Uterus (tissue), 4 donors: ENCODE data around the gene IL16. TPM values are rescaled to one million over a fixed set of nuclear protein-coding genes. Genes with fewer than 3 reads are reported as not detected.

Experiments used
- DNase-seq, 2 donors: peaks; one replicate each; pipeline ENCODE4 v3.0.0-alpha.2; 2019 to 2020
- H3K27ac ChIP-seq, 2 donors: fragments of 200-600 bp; sonication (generic); 1 replicate in 1 of 2; 2 replicates in 1 of 2; pipeline ENCODE4 v1.5.1; 2016 to 2018
- H3K27me3 ChIP-seq, 2 donors: fragments of 200-600 bp; sonication (generic); one replicate each; pipeline ENCODE4 v1.5.1; 2018 to 2019; ENCODE audit warnings: control low read depth in 1 of 2
- H3K36me3 ChIP-seq, 2 donors: fragments of 200-600 bp; sonication (generic); one replicate each; pipeline ENCODE4 v1.5.1; 2019; ENCODE audit warnings: control low read depth in 1 of 2
- H3K4me1 ChIP-seq, 2 donors: fragments of 200-600 bp; sonication (generic); one replicate each; pipeline ENCODE4 v1.5.1; 2018 to 2019; ENCODE audit warnings: control low read depth in 1 of 2
- H3K4me3 ChIP-seq, 2 donors: fragments of 200-600 bp; sonication (generic); 1 replicate in 1 of 2; 2 replicates in 1 of 2; pipeline ENCODE4 v1.5.1; 2018 to 2019; ENCODE audit warnings: mild to moderate bottlenecking in 1 of 2
- H3K9me3 ChIP-seq, 2 donors: fragments of 200-600 bp; sonication (generic); one replicate each; pipeline ENCODE4 v1.5.1; 2019; ENCODE audit warnings: control low read depth in 1 of 2
- POLR2A ChIP-seq, 2 donors: fragments of 450-650 bp; IDR thresholded peaks; one replicate each; pipeline ENCODE4 v1.6.1; 2016; ENCODE audit warnings: antibody characterized with exemption in 2 of 2, mild to moderate bottlenecking in 1 of 2, moderate library complexity in 1 of 2
- intact Hi-C: fragments of 100-400 bp; cut with DNase I; formaldehyde crosslinking; loops from one replicate; pipeline ENCODE4 v1.15.1; 2023; ENCODE audit warnings: low total_unique reads
- total RNA-seq, 4 donors: library from RNA; depleted of rRNA in 3 of 4; stranded (reverse); fragments of >200 nt in 3 of 4; gene quantifications; one replicate each; pipeline versions ENCODE4 v1.1.0 to v1.2.4, GENCODE V29; 2014 to 2023
- TF ChIP-seq, protein P1 (sequence below), 4 experiments: fragments of 200-600 bp in 2 of 4; fragments of 450-650 bp in 2 of 4; sonication (generic) in 2 of 4; IDR thresholded peaks; one replicate each; pipeline ENCODE4 v1.5.1; 2016 to 2019; ENCODE audit warnings: antibody characterized with exemption in 4 of 4, mild to moderate bottlenecking in 2 of 4, moderate library complexity in 1 of 4
- donor health status: DM: yes; HTN: yes; CAD: no.

The IL16 gene
- total RNA-seq, 4 donors from 2014 or later: 16.6 to 69.2 (median 23.1) TPM

DNA sequence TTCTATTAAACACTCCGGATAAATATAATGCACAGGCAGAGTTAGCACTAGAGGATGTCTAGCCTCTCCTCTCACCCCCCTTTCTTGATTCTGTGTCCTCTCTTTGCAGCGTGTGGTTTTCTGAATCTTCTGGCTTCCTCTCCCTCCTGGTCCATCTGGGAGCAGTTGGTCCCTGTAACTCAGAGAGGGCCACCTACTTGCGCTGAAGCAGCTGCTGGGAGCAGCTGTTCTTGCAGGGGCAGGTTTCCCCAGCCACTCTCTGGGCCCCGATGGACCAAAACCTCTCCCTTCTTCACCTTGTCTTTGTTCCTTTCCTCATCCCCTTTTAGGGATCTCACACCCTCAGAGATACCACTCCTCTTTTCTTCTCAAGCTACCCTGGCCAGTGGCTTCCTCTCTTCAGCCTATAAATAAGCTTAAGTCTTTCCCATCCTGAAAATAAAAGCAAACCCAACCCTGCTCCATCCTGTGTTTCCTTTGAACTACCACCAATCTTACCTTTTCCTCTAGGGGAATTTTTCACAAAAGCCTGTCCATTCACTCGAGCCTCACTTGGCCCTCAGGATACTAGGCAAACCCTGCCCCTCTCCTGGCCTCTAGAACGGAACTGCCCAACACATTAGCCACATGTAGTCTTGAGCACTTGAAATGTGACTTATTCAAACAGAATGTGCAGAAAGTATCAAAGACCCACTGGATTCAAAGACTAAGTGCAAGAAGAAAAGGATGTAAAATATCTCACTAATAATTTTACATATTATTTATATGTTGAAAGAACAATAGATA, 67.6 kb downstream of the IL16 start:
- no peaks in the 10 kb centered on the region for H3K9me3 ChIP-seq
- intact Hi-C loops: loop anchor here (10.0 kb wide), 2 partner anchors 109 to 159 kb away; no protein-coding TSS in a partner anchor
- no peak for DNase-seq
- H3K27me3 ChIP-seq: no peaks in the 10 kb centered on the region
- TF ChIP-seq POLR2A (IDR thresholded peaks at IDR 0.05): no peak
- TF ChIP-seq, protein P1, sequence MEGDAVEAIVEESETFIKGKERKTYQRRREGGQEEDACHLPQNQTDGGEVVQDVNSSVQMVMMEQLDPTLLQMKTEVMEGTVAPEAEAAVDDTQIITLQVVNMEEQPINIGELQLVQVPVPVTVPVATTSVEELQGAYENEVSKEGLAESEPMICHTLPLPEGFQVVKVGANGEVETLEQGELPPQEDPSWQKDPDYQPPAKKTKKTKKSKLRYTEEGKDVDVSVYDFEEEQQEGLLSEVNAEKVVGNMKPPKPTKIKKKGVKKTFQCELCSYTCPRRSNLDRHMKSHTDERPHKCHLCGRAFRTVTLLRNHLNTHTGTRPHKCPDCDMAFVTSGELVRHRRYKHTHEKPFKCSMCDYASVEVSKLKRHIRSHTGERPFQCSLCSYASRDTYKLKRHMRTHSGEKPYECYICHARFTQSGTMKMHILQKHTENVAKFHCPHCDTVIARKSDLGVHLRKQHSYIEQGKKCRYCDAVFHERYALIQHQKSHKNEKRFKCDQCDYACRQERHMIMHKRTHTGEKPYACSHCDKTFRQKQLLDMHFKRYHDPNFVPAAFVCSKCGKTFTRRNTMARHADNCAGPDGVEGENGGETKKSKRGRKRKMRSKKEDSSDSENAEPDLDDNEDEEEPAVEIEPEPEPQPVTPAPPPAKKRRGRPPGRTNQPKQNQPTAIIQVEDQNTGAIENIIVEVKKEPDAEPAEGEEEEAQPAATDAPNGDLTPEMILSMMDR (IDR thresholded peaks at IDR 0.05): no peak
- no peak overlapping the region for H3K4me3 ChIP-seq
- no peaks in the 10 kb centered on the region for H3K36me3 ChIP-seq
- H3K27ac ChIP-seq: no peak overlapping the region
- H3K4me1 ChIP-seq: peaks cover 0 to 5% of the 10 kb centered on the region in 2 donors

DNA sequence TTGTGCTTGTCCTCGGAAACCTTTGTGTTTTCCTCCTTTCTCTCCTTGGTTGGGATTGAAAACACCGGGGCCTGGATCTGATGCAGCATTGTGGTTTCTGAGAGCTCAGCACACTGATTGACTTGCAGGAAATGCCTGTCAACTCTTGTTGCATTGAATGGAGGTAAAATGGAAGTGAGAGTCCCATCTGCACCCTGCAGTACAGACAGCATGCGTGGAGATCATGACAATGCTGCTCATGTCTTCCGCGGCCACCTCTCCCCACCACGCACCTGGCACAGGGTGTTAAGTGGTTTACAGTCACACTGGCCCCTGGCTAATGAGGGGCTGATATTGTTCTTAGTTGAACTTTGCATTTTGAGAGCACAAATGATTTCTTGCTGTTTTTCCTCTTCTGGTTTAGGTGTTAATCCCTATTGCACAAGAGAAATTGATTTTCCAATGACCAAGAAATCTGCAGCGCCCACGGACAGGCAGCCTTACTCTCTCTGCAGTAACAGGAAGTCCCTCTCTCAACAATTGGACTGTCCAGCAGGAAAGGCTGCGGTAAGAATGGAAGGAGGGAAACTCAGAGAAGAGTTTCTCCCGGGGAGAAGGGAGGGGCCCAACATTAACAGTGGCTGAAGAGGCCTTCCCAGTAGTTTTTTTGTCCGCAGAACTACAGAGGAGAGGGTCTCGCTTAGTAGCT, 68.7 kb downstream of the IL16 start:
- Histone ChIP-seq H3K4me3 (no peak overlapping the region), H3K36me3 (no peaks in the 10 kb centered on the region), H3K9me3 (no peaks in the 10 kb centered on the region), H3K4me1 (peaks cover 0 to 5% of the 10 kb centered on the region in 2 donors), H3K27me3 (no peaks in the 10 kb centered on the region), H3K27ac (no peak overlapping the region)
- no peak for DNase-seq
- no peak for TF ChIP-seq POLR2A (IDR thresholded peaks at IDR 0.05)
- TF ChIP-seq, protein P1 (IDR thresholded peaks at IDR 0.05): no peak
- intact Hi-C loops: loop anchor here (10.0 kb wide), 2 partner anchors 111 to 161 kb away; no protein-coding TSS in a partner anchor

DNA sequence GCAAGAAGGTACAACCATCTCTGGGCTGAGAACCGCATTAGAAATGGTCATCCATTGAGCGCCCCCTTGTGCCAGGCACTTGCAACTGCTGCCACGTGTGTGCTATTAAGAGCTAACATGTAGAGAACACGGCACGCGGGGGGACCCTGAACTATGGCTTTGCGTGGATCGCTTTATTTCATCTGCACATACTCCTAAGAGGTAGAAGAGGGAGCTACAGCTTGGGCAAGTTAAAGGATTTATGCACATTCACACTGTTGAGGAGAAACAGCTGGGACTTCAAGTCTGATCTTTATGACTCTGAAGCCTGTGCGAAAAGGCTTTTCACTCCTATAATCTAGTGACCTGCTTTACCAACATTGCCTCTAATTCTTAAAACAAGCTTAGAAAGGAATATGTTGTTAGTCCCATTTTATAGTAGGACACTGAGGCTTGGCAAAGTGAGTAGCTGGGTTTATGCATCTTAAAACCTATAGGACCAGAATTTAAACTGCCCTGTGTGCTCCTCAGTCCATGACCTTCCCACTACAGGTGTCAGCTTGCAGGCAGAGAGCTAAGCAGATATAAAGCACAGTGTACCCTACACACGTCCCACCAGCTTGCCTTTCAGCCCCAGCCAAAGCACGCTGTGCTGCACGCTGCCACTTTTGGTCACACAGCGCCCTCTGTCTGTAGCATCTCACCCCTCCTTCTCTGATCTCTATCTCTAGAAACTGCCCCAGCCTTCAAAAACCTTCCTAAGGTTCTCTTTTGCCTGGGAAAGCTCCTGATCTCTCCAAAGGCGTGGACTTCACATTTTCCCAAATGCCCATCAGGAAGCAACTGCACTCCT, 69.5 kb downstream of the IL16 start:
- no peak overlapping the region for H3K4me3 ChIP-seq
- intact Hi-C loops: loop anchor here (10.0 kb wide), 2 partner anchors 111 to 161 kb away; no protein-coding TSS in a partner anchor
- H3K36me3 ChIP-seq: no peaks in the 10 kb centered on the region
- H3K4me1 ChIP-seq: peaks cover 0 to 5% of the 10 kb centered on the region in 2 donors
- DNase-seq: peak; percentile 83 to 85
- TF ChIP-seq, protein P1 (IDR thresholded peaks at IDR 0.05): peak; percentile 86 to 91 (median 88)
- no peak for TF ChIP-seq POLR2A (IDR thresholded peaks at IDR 0.05)
- H3K27ac ChIP-seq: peak overlapping the region; percentile 8 to 52
- no peaks in the 10 kb centered on the region for H3K9me3 ChIP-seq
- no peaks in the 10 kb centered on the region for H3K27me3 ChIP-seq

DNA sequence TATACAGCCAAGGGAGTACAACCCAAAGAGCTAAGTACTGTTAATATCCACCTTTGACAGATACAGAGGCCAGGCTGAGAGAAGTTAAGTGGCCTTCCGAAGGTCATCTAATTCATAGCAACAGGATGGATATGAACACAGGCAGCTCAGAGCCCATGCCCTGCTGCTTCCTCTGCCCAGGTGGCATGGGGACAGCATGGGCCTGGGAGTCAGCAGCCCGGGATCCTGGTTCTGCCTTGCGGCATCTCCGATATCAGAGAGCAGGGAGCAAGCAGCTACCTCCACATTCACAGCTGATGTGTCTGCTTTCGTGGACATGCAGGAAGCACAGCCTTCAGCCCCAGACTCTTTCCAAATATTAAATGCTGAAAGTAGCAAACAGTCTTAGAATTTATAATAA, 71.7 kb downstream of the IL16 start:
- TF ChIP-seq, protein P1 (IDR thresholded peaks at IDR 0.05): no peak
- no peak for TF ChIP-seq POLR2A (IDR thresholded peaks at IDR 0.05)
- Histone ChIP-seq H3K9me3 (no peaks in the 10 kb centered on the region), H3K4me3 (no peak overlapping the region), H3K4me1 (peaks cover 0 to 5% of the 10 kb centered on the region in 2 donors), H3K27ac (no peak overlapping the region), H3K27me3 (no peaks in the 10 kb centered on the region), H3K36me3 (no peaks in the 10 kb centered on the region)
- intact Hi-C loops: loop anchor here (10.0 kb wide), 2 partner anchors 114 to 164 kb away; no protein-coding TSS in a partner anchor
- no peak for DNase-seq
